Measurements from ENCODE around the gene POTEF.
"Not testable (repeated sequence)": the region's sequence is repeated elsewhere in the genome, so short reads cannot be mapped to it uniquely, and the experiment has no call there.

Gene POTEF

DNA sequence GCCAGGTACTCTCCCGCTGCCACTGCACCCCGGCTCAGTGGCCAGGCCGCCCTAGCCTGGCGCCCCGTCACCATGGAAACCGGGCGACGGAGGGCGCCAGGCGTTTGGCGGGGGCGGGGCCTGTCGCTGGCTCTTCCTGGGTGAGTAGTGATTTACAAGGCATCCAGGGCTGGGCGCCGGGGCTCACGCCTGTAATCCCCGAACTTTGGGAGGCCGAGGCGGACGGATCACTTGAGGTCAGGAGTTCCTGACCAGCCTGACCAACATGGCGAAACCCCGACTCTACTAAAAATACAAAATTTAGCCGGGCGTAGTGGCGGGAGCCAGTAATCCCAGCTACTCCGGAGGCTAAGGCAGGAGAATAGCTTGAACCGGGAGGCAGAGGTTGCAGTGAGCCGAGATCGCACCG, 16.0 kb upstream of the POTEF start, which contains the start of gene CCDC74B:
Gene CCDC74B, minus strand, starts transcription at position 107 of the 409 bp plus-strand sequence. CDS start 116 bp downstream, outside the sequence.
- not testable (repeated sequence) for H3K4me1 ChIP-seq (ENCODE audit: low read length); H3K27ac ChIP-seq (ENCODE audit: low read length); H3F3A ChIP-seq (ENCODE audit: insufficient read depth, low read length); H3K27me3 ChIP-seq (replicated peaks; ENCODE audit: insufficient read depth, low read length); H3K9me2 ChIP-seq (replicated peaks; ENCODE audit: insufficient read depth, low read length); H3K36me3 ChIP-seq (replicated peaks; ENCODE audit: insufficient read depth, low read length); H3K79me2 ChIP-seq (ENCODE audit: low read length); H4K20me1 ChIP-seq (ENCODE audit: insufficient read depth, low read length); H3K9me3 ChIP-seq (replicated peaks; ENCODE audit: insufficient read depth, low read length); H2AFZ ChIP-seq (ENCODE audit: low read length)
- H3K9ac ChIP-seq (ENCODE audit: low read length): peak within 1 kb of the TSS; percentile 18; the same call in 1 of the 2 replicates
- H3K4me3 ChIP-seq (ENCODE audit: low read length): peak within 1 kb of the TSS; percentile 36; the same call in 1 of the 2 replicates
- peak; percentile 37 for DNase-seq
- peak within 1 kb of the TSS; percentile 43; the same call in 1 of the 2 replicates for H3K4me2 ChIP-seq (ENCODE audit: low read depth, low read length)

DNA sequence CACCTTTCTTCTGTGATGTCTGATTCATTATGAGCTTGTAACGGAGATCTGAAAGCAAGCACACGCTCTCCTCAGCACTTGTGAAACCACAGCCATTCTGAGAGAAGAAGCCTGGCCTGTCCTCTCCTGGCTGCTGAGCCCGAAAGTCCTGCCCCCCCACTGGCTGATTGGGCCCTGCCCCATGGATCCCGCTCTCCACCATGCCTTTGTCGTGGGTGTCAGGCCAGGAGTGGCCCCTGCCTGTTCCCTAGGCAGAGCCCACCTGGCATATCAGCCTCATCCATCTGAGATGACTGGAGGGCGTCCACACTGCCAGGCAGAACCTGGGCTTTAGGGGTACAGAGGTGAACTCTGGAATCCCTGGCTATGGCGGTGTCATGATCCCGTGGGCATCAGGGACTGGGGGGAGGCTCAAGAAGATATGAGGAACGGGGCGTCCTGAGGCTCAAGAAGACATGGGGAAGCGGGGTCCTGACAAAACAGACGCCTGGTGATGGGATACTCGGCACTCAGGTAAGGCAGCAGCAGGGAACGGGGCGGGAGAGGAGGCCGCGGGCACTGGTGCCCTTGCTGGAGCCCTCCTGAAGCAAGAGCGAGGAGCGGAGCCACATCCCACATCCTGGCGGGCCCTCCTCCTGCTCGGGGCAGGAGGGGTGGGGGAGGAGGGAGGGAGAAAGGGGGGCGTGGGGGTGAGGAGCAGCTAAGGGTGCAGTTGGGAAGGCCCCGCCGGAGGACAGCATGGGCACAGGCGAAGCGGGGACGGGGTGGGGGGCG, 14.4 kb upstream of the POTEF start:
- H4K20me1 ChIP-seq (ENCODE audit: insufficient read depth, low read length); H3K4me3 ChIP-seq (ENCODE audit: low read length); DNase-seq; H3K4me1 ChIP-seq (ENCODE audit: low read length); H3K27ac ChIP-seq (ENCODE audit: low read length); H3K79me2 ChIP-seq (ENCODE audit: low read length); H3K4me2 ChIP-seq (ENCODE audit: low read depth, low read length); H3K9me3 ChIP-seq (replicated peaks; ENCODE audit: insufficient read depth, low read length); H3K36me3 ChIP-seq (replicated peaks; ENCODE audit: insufficient read depth, low read length); H2AFZ ChIP-seq (ENCODE audit: low read length); H3K9ac ChIP-seq (ENCODE audit: low read length); H3K27me3 ChIP-seq (replicated peaks; ENCODE audit: insufficient read depth, low read length); H3F3A ChIP-seq (ENCODE audit: insufficient read depth, low read length); H3K9me2 ChIP-seq (replicated peaks; ENCODE audit: insufficient read depth, low read length): not testable (repeated sequence)

DNA sequence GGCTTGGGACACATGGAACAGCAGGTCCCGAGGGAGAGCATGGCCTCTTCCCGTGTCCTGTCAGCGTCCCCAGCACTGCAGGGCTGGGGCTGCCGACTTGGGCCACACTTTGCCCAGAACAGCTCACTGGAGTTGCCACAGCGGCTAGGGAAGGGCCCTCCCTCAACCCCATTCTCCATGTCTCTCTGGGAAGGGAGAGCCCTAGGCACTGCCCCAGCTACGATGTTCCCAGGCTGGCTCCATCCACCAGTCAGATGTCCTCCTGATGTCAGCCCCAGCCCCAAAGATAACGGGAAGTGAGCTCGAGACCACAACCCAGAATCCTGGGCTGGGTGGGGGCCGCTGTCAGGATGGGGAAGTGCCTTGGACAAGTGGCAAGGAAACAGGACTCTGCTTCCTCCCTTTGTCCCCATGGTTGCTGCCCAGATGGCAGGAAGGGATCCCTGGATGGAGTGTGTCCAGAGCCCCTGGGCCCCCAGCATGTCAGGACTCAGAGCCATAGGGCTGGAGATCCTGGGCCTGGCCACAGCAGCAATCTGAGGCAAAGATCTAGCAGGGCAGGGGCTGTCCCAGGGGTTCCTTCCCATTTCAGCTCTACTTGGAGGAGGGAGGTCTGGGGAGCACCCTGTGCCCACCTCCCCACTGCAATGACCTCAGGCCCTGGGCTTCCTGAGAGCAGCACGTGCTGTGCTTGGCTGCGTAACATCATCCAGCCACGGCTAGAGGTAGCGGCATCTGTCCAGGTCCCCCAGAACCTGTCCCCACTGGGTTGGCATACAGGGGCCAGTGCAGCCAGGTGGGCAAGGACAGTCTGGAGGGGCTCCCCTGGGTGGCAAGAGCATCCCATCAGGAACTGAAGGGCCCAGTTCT, 13.6 kb upstream of the POTEF start:
- H3K4me1 ChIP-seq (ENCODE audit: low read length); H3K4me3 ChIP-seq (ENCODE audit: low read length); H3F3A ChIP-seq (ENCODE audit: insufficient read depth, low read length); H3K27me3 ChIP-seq (replicated peaks; ENCODE audit: insufficient read depth, low read length); H3K79me2 ChIP-seq (ENCODE audit: low read length); H3K9me3 ChIP-seq (replicated peaks; ENCODE audit: insufficient read depth, low read length); H3K36me3 ChIP-seq (replicated peaks; ENCODE audit: insufficient read depth, low read length); H3K4me2 ChIP-seq (ENCODE audit: low read depth, low read length); DNase-seq; H3K27ac ChIP-seq (ENCODE audit: low read length); H2AFZ ChIP-seq (ENCODE audit: low read length); H3K9ac ChIP-seq (ENCODE audit: low read length); H4K20me1 ChIP-seq (ENCODE audit: insufficient read depth, low read length); H3K9me2 ChIP-seq (replicated peaks; ENCODE audit: insufficient read depth, low read length): not testable (repeated sequence)

DNA sequence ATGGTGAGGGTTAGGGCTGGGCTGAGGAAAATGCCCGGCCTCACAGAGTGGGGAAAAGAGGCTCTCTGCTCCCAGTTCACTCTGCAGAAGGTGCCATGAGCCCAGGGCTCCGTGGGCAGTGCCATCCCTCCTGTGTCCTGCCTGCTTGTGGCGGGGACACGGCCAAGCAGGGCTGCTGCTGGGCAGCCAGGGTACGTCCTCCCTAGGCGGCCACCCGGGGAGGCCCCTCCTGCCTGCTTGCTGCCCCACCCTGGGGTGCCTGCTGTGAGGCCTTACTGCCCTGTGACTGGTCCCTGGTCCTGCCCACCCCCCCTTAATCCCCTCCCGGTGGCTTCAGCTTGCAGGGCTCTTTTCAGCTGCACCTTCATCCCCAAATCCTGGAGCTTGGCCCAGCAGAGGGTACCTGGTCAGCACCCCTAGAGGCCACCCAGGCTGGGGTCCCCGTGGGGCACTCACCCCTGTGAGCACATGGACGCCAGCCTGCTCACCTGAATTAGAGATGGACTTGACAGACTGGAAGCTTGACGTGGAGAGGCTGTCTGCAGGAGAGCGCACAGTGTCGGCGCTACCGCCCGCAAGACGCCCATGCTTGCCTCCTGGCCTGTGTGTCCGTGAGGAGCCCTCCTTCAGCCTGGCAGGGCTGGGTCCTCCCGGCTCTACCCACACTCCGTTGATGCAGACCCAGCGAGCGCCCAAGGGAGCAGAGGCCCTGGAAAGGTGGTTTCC, 12.8 kb upstream of the POTEF start:
- H3K9me3 ChIP-seq (replicated peaks; ENCODE audit: insufficient read depth, low read length); H3K4me3 ChIP-seq (ENCODE audit: low read length); H3K27ac ChIP-seq (ENCODE audit: low read length); H3F3A ChIP-seq (ENCODE audit: insufficient read depth, low read length); H2AFZ ChIP-seq (ENCODE audit: low read length); H3K36me3 ChIP-seq (replicated peaks; ENCODE audit: insufficient read depth, low read length); H3K9ac ChIP-seq (ENCODE audit: low read length); H3K4me1 ChIP-seq (ENCODE audit: low read length); H3K79me2 ChIP-seq (ENCODE audit: low read length); H3K27me3 ChIP-seq (replicated peaks; ENCODE audit: insufficient read depth, low read length); DNase-seq; H4K20me1 ChIP-seq (ENCODE audit: insufficient read depth, low read length); H3K4me2 ChIP-seq (ENCODE audit: low read depth, low read length); H3K9me2 ChIP-seq (replicated peaks; ENCODE audit: insufficient read depth, low read length): not testable (repeated sequence)

DNA sequence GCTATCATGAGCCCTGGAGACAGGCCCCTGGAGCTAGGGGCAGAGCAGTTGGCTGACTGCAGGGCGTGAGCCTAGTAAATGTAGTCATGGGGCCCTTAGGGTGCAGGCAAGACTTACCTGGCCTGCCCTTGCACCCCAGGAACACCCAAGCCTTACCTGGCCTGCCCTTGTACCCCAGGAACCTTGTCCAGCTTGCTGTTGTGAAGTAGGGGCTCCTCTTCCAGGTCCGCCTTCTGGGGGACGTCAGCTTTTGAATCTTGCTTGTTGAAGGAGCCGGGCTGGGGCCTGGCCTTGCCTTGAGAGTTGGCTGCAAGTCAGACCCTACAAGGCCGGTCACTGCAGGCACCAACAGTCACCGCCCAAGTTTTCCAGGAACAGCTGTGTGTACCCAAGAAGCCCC, 12.0 kb upstream of the POTEF start:
- H3K4me2 ChIP-seq (ENCODE audit: low read depth, low read length); H4K20me1 ChIP-seq (ENCODE audit: insufficient read depth, low read length): not testable (repeated sequence)

DNA sequence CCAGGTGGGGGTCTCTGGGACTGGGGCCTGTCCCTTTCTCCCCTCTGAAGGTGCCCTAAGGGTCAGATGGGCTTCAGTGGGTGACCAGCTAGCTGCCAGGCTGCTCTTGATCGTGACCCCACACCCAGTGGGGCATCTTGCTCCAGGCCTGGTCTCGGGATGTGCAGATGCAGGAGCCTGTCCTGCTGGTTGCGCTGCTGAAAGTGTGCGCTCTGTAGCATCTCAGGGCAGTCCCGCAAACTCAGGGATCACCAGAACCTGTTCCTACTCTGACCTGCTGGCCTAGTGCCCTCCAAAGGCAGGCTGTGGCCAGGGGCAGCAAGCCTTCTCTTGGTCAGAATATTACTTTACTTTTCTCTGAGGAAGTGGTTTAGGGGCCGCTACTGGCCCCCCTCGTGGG, 11.5 kb upstream of the POTEF start:
- not testable (repeated sequence) for H3K9ac ChIP-seq (ENCODE audit: low read length); H3K9me3 ChIP-seq (replicated peaks; ENCODE audit: insufficient read depth, low read length); H3K79me2 ChIP-seq (ENCODE audit: low read length); H3K27me3 ChIP-seq (replicated peaks; ENCODE audit: insufficient read depth, low read length); H3K4me3 ChIP-seq (ENCODE audit: low read length); H3F3A ChIP-seq (ENCODE audit: insufficient read depth, low read length); DNase-seq; H2AFZ ChIP-seq (ENCODE audit: low read length); H3K36me3 ChIP-seq (replicated peaks; ENCODE audit: insufficient read depth, low read length); H4K20me1 ChIP-seq (ENCODE audit: insufficient read depth, low read length); H3K9me2 ChIP-seq (replicated peaks; ENCODE audit: insufficient read depth, low read length); H3K27ac ChIP-seq (ENCODE audit: low read length); H3K4me1 ChIP-seq (ENCODE audit: low read length); H3K4me2 ChIP-seq (ENCODE audit: low read depth, low read length)

More for the DNA sequence above, 12.0 kb upstream of the POTEF start:
- not testable (repeated sequence) for H3K27me3 ChIP-seq (replicated peaks; ENCODE audit: insufficient read depth, low read length); H3F3A ChIP-seq (ENCODE audit: insufficient read depth, low read length); H3K4me3 ChIP-seq (ENCODE audit: low read length); H3K9me3 ChIP-seq (replicated peaks; ENCODE audit: insufficient read depth, low read length); H3K9ac ChIP-seq (ENCODE audit: low read length); H3K79me2 ChIP-seq (ENCODE audit: low read length); H3K27ac ChIP-seq (ENCODE audit: low read length); H3K4me1 ChIP-seq (ENCODE audit: low read length); H3K36me3 ChIP-seq (replicated peaks; ENCODE audit: insufficient read depth, low read length); DNase-seq; H2AFZ ChIP-seq (ENCODE audit: low read length); H3K9me2 ChIP-seq (replicated peaks; ENCODE audit: insufficient read depth, low read length)

DNA sequence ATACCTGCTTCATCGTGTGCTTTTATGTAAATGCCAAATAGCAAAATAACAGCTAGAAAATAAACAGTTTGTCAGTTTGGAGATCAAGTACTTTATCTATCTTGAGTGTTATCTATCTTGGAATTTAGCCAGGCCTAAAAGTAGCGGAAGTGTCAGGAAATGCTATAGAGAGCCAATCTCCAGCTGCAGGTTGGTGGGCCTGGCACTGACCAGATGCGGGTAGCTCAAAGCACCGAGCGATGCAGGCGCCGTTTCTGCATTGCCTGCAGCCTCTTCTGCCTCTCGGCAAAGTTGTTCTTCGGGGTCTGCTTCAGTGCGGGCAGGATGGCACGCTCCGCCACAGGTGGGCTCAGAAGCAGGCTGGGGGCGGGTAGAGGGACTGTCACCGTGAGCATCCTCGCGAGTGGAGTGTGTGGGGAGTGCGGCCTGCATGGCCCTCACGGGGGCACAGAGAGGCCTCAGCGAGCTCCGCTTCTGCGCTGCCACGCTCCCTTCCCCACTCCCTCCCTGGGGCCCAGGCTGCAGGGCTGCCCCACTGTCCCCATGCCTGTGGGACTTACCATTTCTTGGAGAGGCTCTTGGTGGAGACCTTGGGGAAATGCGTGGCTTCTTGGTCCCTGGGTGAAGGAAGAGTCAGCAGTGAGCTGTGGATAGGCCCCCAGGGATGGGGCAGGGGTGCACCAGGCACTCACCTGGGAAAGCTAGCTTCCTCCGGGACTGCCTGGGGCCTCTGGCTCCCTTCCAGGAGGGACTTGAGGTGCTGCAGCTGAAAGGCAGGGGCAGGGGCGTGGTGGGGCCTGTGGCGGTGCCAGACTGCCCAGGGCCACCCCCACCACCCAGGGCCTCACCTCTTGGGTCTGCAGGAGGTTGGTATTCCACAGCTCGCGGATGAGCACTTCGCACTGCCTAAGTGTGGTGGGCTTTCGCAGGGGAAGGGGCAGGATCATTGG, 10.6 kb upstream of the POTEF start:
- DNase-seq; H3F3A ChIP-seq (ENCODE audit: insufficient read depth, low read length); H3K9me3 ChIP-seq (replicated peaks; ENCODE audit: insufficient read depth, low read length); H3K27me3 ChIP-seq (replicated peaks; ENCODE audit: insufficient read depth, low read length); H3K9me2 ChIP-seq (replicated peaks; ENCODE audit: insufficient read depth, low read length); H3K9ac ChIP-seq (ENCODE audit: low read length); H4K20me1 ChIP-seq (ENCODE audit: insufficient read depth, low read length); H3K79me2 ChIP-seq (ENCODE audit: low read length); H3K36me3 ChIP-seq (replicated peaks; ENCODE audit: insufficient read depth, low read length); H3K27ac ChIP-seq (ENCODE audit: low read length); H2AFZ ChIP-seq (ENCODE audit: low read length); H3K4me3 ChIP-seq (ENCODE audit: low read length); H3K4me2 ChIP-seq (ENCODE audit: low read depth, low read length); H3K4me1 ChIP-seq (ENCODE audit: low read length): not testable (repeated sequence)

Data from MM.1S (cell line).